ENCODE data around the gene RTKN2. TPM values are rescaled to one million over a fixed set of nuclear protein-coding genes. Genes with fewer than 3 reads are reported as not detected.

The RTKN2 gene
- total RNA-seq, 1 experiment from 2014 or later, result 8.5 TPM

- DNase-seq (ENCODE audit: low read depth), result no peak
Measured at GRCh38 chr10:62225362-62225761, 43.3 kb downstream of the RTKN2 start.

- DNase-seq (ENCODE audit: low read depth), result no peak
Measured at GRCh38 chr10:62224606-62225005, 44.0 kb downstream of the RTKN2 start.

GRCh38 chr10:62217683-62218082 lies 51.0 kb downstream of the RTKN2 start:
- no peak for DNase-seq (ENCODE audit: low read depth)

GRCh38 chr10:62214364-62214874 lies 54.2 kb downstream of the RTKN2 start:
- DNase-seq (ENCODE audit: low read depth), result no peak

- no peak for DNase-seq (ENCODE audit: low read depth)
Measured at GRCh38 chr10:62205750-62206399, 62.8 kb downstream of the RTKN2 start.

GRCh38 chr10:62199584-62199983 lies 69.1 kb downstream of the RTKN2 start:
- DNase-seq (ENCODE audit: low read depth), result no peak

GRCh38 chr10:62196528-62196927 lies 72.1 kb downstream of the RTKN2 start:
- no peak for DNase-seq (ENCODE audit: low read depth)

- DNase-seq (ENCODE audit: low read depth), result no peak
Measured at GRCh38 chr10:62195675-62195926, 73.0 kb downstream of the RTKN2 start.

GRCh38 chr10:62194924-62195674 lies 73.5 kb downstream of the RTKN2 start:
- DNase-seq (ENCODE audit: low read depth), result no peak

GRCh38 chr10:62193479-62193878 lies 75.2 kb downstream of the RTKN2 start:
- DNase-seq (ENCODE audit: low read depth), result no peak

GRCh38 chr10:62189131-62189530 lies 79.5 kb downstream of the RTKN2 start:
- no peak for DNase-seq (ENCODE audit: low read depth)

GRCh38 chr10:62188021-62188616 lies 80.5 kb downstream of the RTKN2 start:
- DNase-seq (ENCODE audit: low read depth), result no peak

- no peak for DNase-seq (ENCODE audit: low read depth)
Measured at GRCh38 chr10:62186999-62187675, 81.5 kb downstream of the RTKN2 start.

GRCh38 chr10:62185919-62186692 lies 82.5 kb downstream of the RTKN2 start:
- no peak for DNase-seq (ENCODE audit: low read depth)

GRCh38 chr10:62183857-62184795 lies 84.5 kb downstream of the RTKN2 start:
- no peak for DNase-seq (ENCODE audit: low read depth)

- DNase-seq (ENCODE audit: low read depth), result no peak
Measured at GRCh38 chr10:62183442-62183841, 85.2 kb downstream of the RTKN2 start.

- no peak for DNase-seq (ENCODE audit: low read depth)
Measured at GRCh38 chr10:62182595-62182994, 86.0 kb downstream of the RTKN2 start.

- DNase-seq (ENCODE audit: low read depth), result no peak
Measured at GRCh38 chr10:62182171-62182570, 86.5 kb downstream of the RTKN2 start.

- no peak for DNase-seq (ENCODE audit: low read depth)
Measured at GRCh38 chr10:62180677-62181076, 88.0 kb downstream of the RTKN2 start.

- DNase-seq (ENCODE audit: low read depth), result no peak
Measured at GRCh38 chr10:62178568-62178967, 90.1 kb downstream of the RTKN2 start.

- DNase-seq (ENCODE audit: low read depth), result no peak
Measured at GRCh38 chr10:62177111-62177510, 91.5 kb downstream of the RTKN2 start.

Measured in Daoy (cell line).